Loucy (cell line): ENCODE data around the gene NMB.

Experiments
- H2AFZ ChIP-seq: fragments of 200-600 bp; sonication (generic); 2 replicates; pipeline ENCODE4 v1.6.0; 2016; ENCODE audit warnings: antibody characterized with exemption, mild to moderate bottlenecking, low read length, moderate library complexity
- H3F3A ChIP-seq: fragments of 200-600 bp; 2 replicates; pipeline ENCODE4 v1.6.0; 2016; ENCODE audit warnings: antibody characterized with exemption, low read depth, mild to moderate bottlenecking
- H3K27me3 ChIP-seq: fragments of 200-600 bp; sonication (generic); 2 replicates; pipeline ENCODE4 v1.6.1; 2014; ENCODE audit warnings: low read length, mild to moderate bottlenecking; ENCODE audit not compliant: insufficient read depth, poor library complexity, severe bottlenecking
- H3K36me3 ChIP-seq: fragments of 200-600 bp; sonication (generic); 2 replicates; pipeline ENCODE4 v1.6.1; 2016; ENCODE audit warnings: low read length; ENCODE audit not compliant: insufficient read depth
- H3K4me1 ChIP-seq: fragments of 200-600 bp; sonication (generic); 2 replicates; pipeline ENCODE4 v1.5.1; 2014; ENCODE audit warnings: low read length, mild to moderate bottlenecking; ENCODE audit not compliant: insufficient read depth, poor library complexity, severe bottlenecking
- H3K4me2 ChIP-seq: fragments of 200-600 bp; sonication (generic); 2 replicates; pipeline ENCODE4 v1.6.0; 2014; ENCODE audit warnings: antibody characterized with exemption, low read length, low read depth, mild to moderate bottlenecking; ENCODE audit not compliant: poor library complexity, severe bottlenecking
- H3K4me3 ChIP-seq: fragments of 200-600 bp; sonication (generic); 2 replicates; pipeline ENCODE4 v1.5.1; 2014; ENCODE audit warnings: low read length, mild to moderate bottlenecking, mixed read lengths; ENCODE audit not compliant: poor library complexity, severe bottlenecking
- H3K79me2 ChIP-seq: fragments of 200-600 bp; sonication (generic); 2 replicates; pipeline ENCODE4 v1.6.1; 2014; ENCODE audit warnings: low read length; ENCODE audit not compliant: insufficient read depth
- H3K9ac ChIP-seq: fragments of 200-600 bp; sonication (generic); 2 replicates; pipeline ENCODE4 v1.6.0; 2014; ENCODE audit warnings: mild to moderate bottlenecking, low read depth, low read length, moderate library complexity; ENCODE audit not compliant: poor library complexity, severe bottlenecking
- H3K9me2 ChIP-seq: fragments of 200-600 bp; sonication (generic); replicated peaks from 2 replicates; pipeline ENCODE4 v1.6.1; 2016; ENCODE audit warnings: low read depth, low read length, mixed read lengths
- H3K9me3 ChIP-seq: fragments of 200-600 bp; sonication (generic); 2 replicates; pipeline ENCODE4 v1.6.1; 2014; ENCODE audit warnings: mild to moderate bottlenecking, antibody characterized with exemption, low read length, low read depth; ENCODE audit not compliant: insufficient read depth
- H4K20me1 ChIP-seq: fragments of 200-600 bp; sonication (generic); 2 replicates; pipeline ENCODE4 v1.6.0; 2014; ENCODE audit warnings: antibody characterized with exemption, low read length, mild to moderate bottlenecking; ENCODE audit not compliant: insufficient read depth, poor library complexity, severe bottlenecking
- CTCF ChIP-seq: fragments of 200-600 bp; sonication (generic); conservative IDR thresholded peaks from 2 replicates; pipeline ENCODE4 v1.5.1; 2014; ENCODE audit warnings: mild to moderate bottlenecking, antibody characterized with exemption, low read length
- EZH2phosphoT487 ChIP-seq: fragments of 200-600 bp; IDR thresholded peaks from 2 replicates; pipeline ENCODE4 v1.6.1; 2018; ENCODE audit warnings: antibody characterized with exemption, mild to moderate bottlenecking, moderate library complexity, borderline replicate concordance

Gene NMB

GRCh38 chr15:84669726-84670125, 11.7 kb upstream of the NMB start:
- no peak for TF ChIP-seq EZH2phosphoT487
- no peak for TF ChIP-seq CTCF
- H4K20me1 ChIP-seq = no peaks in the 10 kb centered on the region

GRCh38 chr15:84668221-84668982, 10.4 kb upstream of the NMB start:
- no peaks in the 10 kb centered on the region for H3K27me3 ChIP-seq
- no peaks in the 10 kb centered on the region for H3K79me2 ChIP-seq
- H4K20me1 ChIP-seq = no peaks in the 10 kb centered on the region
- TF ChIP-seq EZH2phosphoT487 (no peak), CTCF (no peak)
- no peaks in the 10 kb centered on the region for H3F3A ChIP-seq
- no peaks in the 10 kb centered on the region for H3K9me2 ChIP-seq
- no peak overlapping the region for H3K9ac ChIP-seq
- H3K4me1 ChIP-seq = no peaks in the 10 kb centered on the region
- no peak overlapping the region for H3K4me2 ChIP-seq
- no peak overlapping the region for H2AFZ ChIP-seq
- no peaks in the 10 kb centered on the region for H3K9me3 ChIP-seq
- H3K4me3 ChIP-seq = no peak overlapping the region
- H3K36me3 ChIP-seq = peaks cover 44% of the 10 kb centered on the region; the same call in 1 of the 2 replicates

More at GRCh38 chr15:84669726-84670125, 11.7 kb upstream of the NMB start:
- H3K4me3 ChIP-seq = no peak overlapping the region
- H3K4me2 ChIP-seq = no peak overlapping the region
- no peaks in the 10 kb centered on the region for H3K27me3 ChIP-seq
- H3K79me2 ChIP-seq = no peaks in the 10 kb centered on the region
- H3K4me1 ChIP-seq = no peaks in the 10 kb centered on the region
- no peaks in the 10 kb centered on the region for H3K9me3 ChIP-seq
- no peak overlapping the region for H2AFZ ChIP-seq
- no peaks in the 10 kb centered on the region for H3K9me2 ChIP-seq
- H3K36me3 ChIP-seq = peaks cover 50% of the 10 kb centered on the region; the same call in 1 of the 2 replicates
- H3F3A ChIP-seq = no peaks in the 10 kb centered on the region
- H3K9ac ChIP-seq = no peak overlapping the region

GRCh38 chr15:84666373-84666772, 8.4 kb upstream of the NMB start:
- peaks cover 44% of the 10 kb centered on the region; the same call in 1 of the 2 replicates for H3K36me3 ChIP-seq
- H3K9me2 ChIP-seq = no peaks in the 10 kb centered on the region

More at GRCh38 chr15:84666373-84666772, 8.4 kb upstream of the NMB start:
- H3K9ac ChIP-seq = no peak overlapping the region
- no peak overlapping the region for H3K4me2 ChIP-seq
- no peaks in the 10 kb centered on the region for H3F3A ChIP-seq
- H3K9me3 ChIP-seq = no peaks in the 10 kb centered on the region
- no peaks in the 10 kb centered on the region for H3K27me3 ChIP-seq
- TF ChIP-seq EZH2phosphoT487 (no peak), CTCF (no peak)
- H2AFZ ChIP-seq = no peak overlapping the region
- H4K20me1 ChIP-seq = no peaks in the 10 kb centered on the region
- H3K4me3 ChIP-seq = no peak overlapping the region
- H3K79me2 ChIP-seq = no peaks in the 10 kb centered on the region
- H3K4me1 ChIP-seq = no peaks in the 10 kb centered on the region
